Mesodermal cell (in vitro differentiated cells): ENCODE data around the gene GPER1.
"Not testable (repeated sequence)": the region's sequence is repeated elsewhere in the genome, so short reads cannot be mapped to it uniquely, and the experiment has no call there.

Source experiments
- H3K27ac ChIP-seq: 2 replicates; pipeline ENCODE4 v1.7.0; 2013; ENCODE audit warnings: mild to moderate bottlenecking, low read depth, low read length, moderate library complexity; ENCODE audit not compliant: severe bottlenecking
- H3K36me3 ChIP-seq: 2 replicates; pipeline ENCODE4 v1.7.1; 2013; ENCODE audit warnings: mild to moderate bottlenecking, low read length, moderate library complexity; ENCODE audit not compliant: control insufficient read depth, insufficient read depth
- H3K4me1 ChIP-seq: one replicate; pipeline ENCODE4 v1.7.1; 2013; ENCODE audit warnings: mild to moderate bottlenecking, low read length; ENCODE audit not compliant: insufficient read depth, control insufficient read depth, poor library complexity, severe bottlenecking
- H3K4me3 ChIP-seq: 2 replicates; pipeline ENCODE4 v1.7.0; 2013; ENCODE audit warnings: low read length, control low read depth, mild to moderate bottlenecking; ENCODE audit not compliant: insufficient read depth, poor library complexity, severe bottlenecking; ENCODE audit errors: extremely low read depth
- H3K9me3 ChIP-seq: 2 replicates; pipeline ENCODE4 v1.7.1; 2013; ENCODE audit warnings: mild to moderate bottlenecking, low read length, moderate library complexity; ENCODE audit not compliant: control insufficient read depth
- WGBS, 2 experiments: methylation state at CpG; one replicate each; pipeline ENCODE4 v1.1.5; 2013; ENCODE audit warnings: missing lambda C conversion rate in 2 of 2; ENCODE audit not compliant: insufficient coverage in 2 of 2; 5-methylcytosine and 5-hydroxymethylcytosine counted together

The GPER1 gene

DNA sequence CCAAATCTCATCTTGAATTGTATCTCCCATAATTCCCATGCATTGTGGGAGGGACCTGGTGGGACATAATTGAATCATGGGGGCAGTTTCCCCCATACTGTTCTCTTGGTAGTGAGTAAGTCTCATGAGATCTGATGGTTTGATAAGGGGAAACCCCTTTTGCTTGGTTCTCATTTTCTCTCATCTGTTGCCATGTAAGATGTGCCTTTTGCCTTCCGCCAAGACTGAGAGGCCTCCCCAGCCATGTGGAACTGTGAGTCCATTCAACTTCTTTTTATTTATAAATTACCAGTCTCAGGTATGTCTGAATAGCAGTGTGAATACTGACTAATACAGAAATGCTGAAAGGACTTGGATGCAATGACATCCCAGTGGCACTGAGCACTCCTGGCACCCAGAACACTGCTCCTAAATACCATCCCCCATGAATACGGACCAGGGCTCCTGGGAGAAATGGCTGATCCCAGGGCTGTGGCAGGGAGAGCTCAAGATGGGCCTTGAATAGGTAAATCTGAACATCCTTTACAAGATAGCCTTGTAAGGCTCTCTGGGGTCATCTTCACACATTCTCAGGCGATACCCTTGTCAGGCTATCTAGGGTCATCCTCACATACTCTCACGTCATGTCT is 52.7 kb downstream of the GPER1 start:
- 86 to 90% methylated on average over 3 of the region's 4 CpGs for WGBS, 2 experiments

GRCh38 chr7:1141651-1142050 is 53.7 kb downstream of the GPER1 start:
- Histone ChIP-seq H3K4me3 (no peak overlapping the region), H3K9me3 (no peaks in the 10 kb centered on the region), H3K27ac (no peak overlapping the region), H3K36me3 (no peaks in the 10 kb centered on the region), H3K4me1 (peaks cover 7% of the 10 kb centered on the region)
- 92 to 94% methylated on average over 4 of the region's 6 CpGs for WGBS, 2 experiments

More for the DNA sequence above, 52.7 kb downstream of the GPER1 start:
- no peaks in the 10 kb centered on the region for H3K9me3 ChIP-seq
- no peak overlapping the region for H3K27ac ChIP-seq
- H3K36me3 ChIP-seq: no peaks in the 10 kb centered on the region
- H3K4me1 ChIP-seq: peaks cover 7% of the 10 kb centered on the region
- no peak overlapping the region for H3K4me3 ChIP-seq

GRCh38 chr7:1142051-1142635 is 54.2 kb downstream of the GPER1 start:
- 85 to 94% methylated on average over 12 to 13 of the region's 14 CpGs for WGBS, 2 experiments

GRCh38 chr7:1143031-1143430 is 55.1 kb downstream of the GPER1 start:
- H3K4me1 ChIP-seq: not testable (repeated sequence)

More at GRCh38 chr7:1142051-1142635, 54.2 kb downstream of the GPER1 start:
- Histone ChIP-seq H3K4me1 (peaks cover 2% of the 10 kb centered on the region), H3K9me3 (no peaks in the 10 kb centered on the region), H3K4me3 (no peak overlapping the region), H3K36me3 (no peaks in the 10 kb centered on the region), H3K27ac (no peak overlapping the region)

More at GRCh38 chr7:1143031-1143430, 55.1 kb downstream of the GPER1 start:
- H3K36me3 ChIP-seq, H3K4me3 ChIP-seq, H3K9me3 ChIP-seq, H3K27ac ChIP-seq: not testable (repeated sequence)
- WGBS, 2 experiments: 87 to 92% methylated on average over 2 to 4 of the region's 5 CpGs
